Activated effector memory CD4-positive, alpha-beta T cell treated with Interleukin-2 at 50 U/mL for 16 hours (primary cell): Measurements from ENCODE around the gene CD81.

Experiments
- DNase-seq: peaks from one replicate; pipeline ENCODE4 v3.0.0-alpha.2; 2020

The CD81 gene

GRCh38 chr11:2378527-2379210 lies 1.6 kb downstream of the CD81 start:
- DNase-seq: no peak

DNA sequence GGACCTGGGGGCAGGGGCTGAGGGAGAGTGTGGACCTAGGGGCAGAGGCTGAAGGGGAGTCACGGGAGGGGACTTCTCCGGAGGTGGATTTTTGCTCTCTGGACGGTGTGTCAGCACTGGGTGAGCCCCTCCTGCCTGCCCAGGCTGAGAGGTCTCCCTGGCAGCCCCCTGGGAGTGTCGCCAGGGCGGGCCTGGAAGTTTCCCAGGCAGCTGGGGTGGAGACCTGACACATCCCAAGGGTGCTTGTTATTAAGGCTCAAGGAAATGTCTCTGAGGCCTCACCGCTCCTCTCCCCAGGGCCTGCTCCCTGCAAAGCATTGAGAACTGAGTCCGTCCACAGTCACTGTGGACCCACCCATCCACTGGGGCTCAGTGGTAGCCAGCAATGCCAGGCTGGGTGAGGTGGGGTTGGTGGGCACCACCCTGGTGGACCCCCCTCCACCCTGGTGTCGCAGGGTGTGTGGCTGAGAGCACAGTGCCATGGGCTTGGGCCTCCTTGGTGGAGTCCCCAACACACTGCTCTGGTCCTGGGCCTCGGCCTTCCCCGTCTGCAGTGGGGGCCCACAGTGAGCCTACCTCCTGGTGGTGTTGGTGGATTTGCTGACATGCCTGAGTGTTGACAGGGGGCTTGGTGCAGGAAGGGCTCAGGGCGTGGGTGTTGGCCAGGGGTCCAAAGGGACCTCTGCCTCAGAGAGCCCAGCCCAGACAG lies 2.5 kb downstream of the CD81 start:
- DNase-seq: no peak

GRCh38 chr11:2380396-2380795 lies 3.3 kb downstream of the CD81 start:
- DNase-seq: no peak

DNA sequence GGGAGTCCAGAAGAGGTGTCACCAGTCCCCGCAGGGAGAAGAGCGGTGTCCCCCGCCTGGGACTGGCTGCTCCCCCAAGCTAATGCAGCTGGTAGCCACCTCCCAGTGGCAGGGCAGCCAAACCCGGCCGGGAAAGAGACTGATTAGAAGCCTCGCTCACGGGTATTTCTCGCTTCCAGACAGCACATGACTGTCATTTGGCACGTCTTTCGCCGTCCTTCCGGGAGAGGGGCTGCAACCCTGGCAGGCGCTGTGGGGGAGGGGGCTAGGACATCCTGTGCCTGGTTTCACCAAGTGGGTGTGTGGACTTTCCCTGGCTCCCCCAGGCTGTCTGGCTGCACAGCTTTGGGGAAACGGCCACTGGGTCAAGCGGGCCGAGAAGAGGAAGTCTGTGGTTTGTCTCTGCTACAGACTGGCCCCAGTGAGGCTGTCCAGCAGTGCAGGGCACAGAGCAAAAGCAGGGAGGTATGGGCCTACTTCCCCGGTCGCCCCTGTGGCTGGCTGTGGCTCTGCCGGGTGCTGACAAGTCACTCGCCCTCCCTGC lies 3.8 kb downstream of the CD81 start:
- DNase-seq: no peak

DNA sequence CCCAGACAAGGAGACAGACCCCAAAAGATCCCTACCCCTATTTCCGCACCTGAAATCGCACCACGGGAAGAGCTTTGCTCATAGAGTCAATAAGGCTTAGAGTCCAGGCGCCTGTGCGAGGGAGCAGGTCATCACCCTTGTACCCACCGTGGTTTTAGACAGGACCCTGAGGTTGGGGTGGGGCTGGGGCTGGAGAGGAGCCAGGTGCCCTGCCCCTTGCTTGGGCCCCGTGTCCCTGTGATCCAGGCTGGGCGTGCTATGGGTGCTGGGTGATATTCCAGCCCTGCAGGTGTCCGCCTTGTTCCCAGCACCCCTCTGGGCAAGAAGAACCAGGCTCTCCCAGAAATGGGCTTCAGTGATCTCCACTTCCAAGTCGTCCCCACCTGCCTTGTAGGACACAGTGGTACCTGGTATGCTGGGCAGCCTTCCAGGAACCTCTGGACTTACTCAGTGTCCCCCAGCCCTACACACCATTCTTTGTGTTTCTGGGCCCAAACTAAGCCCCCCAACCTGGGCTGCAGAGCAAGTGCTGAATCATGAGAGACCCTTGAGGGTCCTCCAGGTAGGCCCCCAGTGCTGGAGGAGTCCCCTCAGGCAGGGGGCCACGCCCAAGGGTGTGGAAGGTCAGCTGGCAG lies 4.5 kb downstream of the CD81 start:
- no peak for DNase-seq

DNA sequence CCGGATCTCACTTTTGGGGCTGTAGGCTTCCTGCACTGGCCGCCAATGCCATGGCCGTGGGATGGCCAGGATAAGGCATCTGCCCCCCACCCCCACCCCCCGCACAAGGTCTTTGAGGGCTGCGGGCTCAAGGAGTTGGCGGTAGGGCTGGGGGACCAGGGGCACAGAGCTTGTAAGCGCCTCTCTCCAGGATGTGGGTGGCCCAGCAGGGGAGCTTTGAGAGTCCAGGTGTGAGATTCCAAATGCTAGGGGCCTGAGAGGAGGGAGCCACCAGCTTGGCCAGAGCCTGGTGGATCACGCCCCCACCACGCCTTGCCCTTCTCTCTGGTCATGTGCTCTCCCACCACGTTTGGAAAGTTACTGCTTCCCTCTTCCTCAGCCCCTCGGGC lies 5.0 kb downstream of the CD81 start:
- no peak for DNase-seq

- DNase-seq: no peak
Measured at GRCh38 chr11:2382936-2383851, 6.1 kb downstream of the CD81 start.

GRCh38 chr11:2383852-2384804 lies 7.0 kb downstream of the CD81 start:
- no peak for DNase-seq

DNA sequence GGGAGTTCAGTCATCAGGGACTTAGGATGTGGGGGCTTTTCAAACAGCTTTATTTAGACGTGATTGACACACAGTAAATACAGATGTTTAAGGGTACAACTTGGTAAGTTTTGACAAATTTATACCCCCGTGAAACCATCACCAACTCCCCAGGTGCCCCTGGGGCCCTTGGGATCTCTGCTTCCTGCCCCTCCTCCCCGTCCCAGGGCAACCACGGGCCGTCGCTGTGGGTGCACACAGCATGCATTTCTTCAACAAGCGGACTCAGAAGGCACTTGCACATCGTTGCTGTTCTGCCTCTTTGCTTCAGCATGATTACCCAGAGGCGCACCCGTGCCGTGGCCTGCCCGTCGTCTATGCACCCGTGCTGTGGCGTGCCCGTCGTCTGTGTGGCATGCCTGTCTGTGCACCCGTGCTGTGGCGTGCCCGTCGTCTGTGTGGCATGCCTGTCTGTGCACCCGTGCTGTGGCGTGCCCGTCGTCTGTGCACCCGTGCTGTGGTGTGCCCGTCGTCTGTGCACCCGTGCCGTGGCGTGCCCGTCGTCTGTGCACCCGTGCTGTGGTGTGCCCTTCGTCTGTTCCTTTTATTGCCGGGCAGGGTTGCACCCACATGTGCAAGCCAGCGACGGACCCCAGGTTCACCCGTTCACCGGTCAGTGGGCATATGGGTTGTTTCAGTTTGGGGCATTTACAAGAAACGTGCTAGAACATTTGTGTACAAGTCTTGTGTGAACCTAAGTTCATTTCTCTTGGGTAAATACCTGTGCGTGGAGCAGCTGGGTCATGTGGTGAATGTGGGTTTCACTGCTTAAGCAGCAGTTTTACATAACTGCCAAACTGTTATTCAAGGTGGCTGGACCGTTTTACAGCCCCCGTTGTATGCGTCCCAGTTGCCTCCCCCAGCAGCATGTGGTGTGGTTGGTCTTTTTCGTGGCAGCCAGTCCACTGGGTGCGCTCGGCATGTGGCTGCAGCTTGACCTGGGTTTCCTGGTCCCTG lies 8.3 kb downstream of the CD81 start:
- DNase-seq: no peak

DNA sequence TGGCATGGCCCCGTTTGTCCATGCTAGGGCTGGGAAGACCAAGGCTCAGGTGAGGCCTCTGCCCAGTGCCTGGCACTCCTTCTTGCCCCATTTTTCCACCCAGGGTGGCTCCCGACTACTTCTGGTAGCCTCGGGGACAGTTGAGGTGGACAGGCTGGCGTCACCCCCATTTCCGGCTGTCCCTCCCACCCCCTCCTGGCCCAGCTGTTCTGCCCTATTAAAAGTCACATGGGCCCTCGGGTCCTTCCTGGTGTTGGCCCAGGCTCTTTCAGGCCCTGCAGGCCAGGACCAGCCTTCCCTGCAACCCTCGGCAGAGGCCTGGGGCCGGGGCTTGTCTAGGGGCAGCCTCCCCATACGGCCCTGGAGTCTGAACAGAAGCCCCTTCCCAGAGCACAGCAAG lies 9.5 kb downstream of the CD81 start:
- no peak for DNase-seq

DNA sequence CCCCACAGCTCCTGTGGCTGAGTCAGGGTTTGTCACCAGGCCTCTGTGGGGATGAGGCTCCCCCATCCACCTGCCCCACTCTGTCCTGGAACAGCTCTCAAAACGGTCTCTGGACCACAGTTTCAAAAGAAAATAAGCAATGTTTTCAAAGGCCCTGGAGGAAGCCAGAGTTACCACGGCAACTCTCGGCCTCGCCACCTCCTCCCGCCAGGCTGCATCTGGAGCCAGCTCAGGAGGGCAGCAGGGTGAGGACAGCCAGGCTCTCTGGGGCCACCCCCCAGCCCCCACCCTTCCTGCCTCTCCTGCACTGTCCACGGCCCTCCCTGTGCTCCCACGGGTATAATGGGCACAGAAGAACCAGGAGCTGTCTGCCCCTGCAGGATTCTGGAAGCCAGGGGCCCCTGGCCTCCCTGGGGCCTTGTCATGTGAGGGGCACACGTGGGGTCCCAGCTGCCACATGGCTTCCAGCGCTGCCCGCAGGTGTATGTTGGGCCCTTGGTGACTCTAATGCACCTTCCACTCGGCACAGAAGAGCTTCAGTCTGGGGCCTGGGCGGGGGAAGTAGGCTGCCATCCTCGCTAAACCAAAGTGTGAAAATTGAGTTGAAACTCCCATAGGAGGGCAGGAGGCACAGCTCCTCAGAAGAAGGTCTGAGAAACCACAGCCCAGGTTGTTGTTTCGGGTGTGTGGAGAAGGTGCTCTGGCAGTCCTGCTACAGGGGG lies 10.3 kb downstream of the CD81 start:
- DNase-seq: no peak

- DNase-seq: no peak
Measured at GRCh38 chr11:2388431-2389376, 11.6 kb downstream of the CD81 start.

- no peak for DNase-seq
Measured at GRCh38 chr11:2389377-2390026, 12.4 kb downstream of the CD81 start.

- DNase-seq: no peak
Measured at GRCh38 chr11:2390091-2390724, 13.1 kb downstream of the CD81 start.

- DNase-seq: no peak
Measured at GRCh38 chr11:2390725-2391151, 13.6 kb downstream of the CD81 start.

- no peak for DNase-seq
Measured at GRCh38 chr11:2391181-2391975, 14.3 kb downstream of the CD81 start.
